ENCODE measurements around the gene KNDC1.

KNDC1 gene

GRCh38 chr10:133195096-133195495, 35.1 kb downstream of the KNDC1 start:
- H2BK15ac ChIP-seq (replicated peaks; ENCODE audit: low read depth): no peak overlapping the region
- no peak overlapping the region for H3K56ac ChIP-seq (ENCODE audit: low read length)
- H2BK120ac ChIP-seq (ENCODE audit: low read depth, low read length): no peak overlapping the region
- H3K9ac ChIP-seq (ENCODE audit: low read length): no peak overlapping the region
- H2BK5ac ChIP-seq (ENCODE audit: low read length): no peak overlapping the region
- H3K27me3 ChIP-seq (ENCODE audit: insufficient read depth, low read length, poor library complexity): no peaks in the 10 kb centered on the region
- no peak overlapping the region for H4K5ac ChIP-seq (ENCODE audit: low read length)
- H3K27ac ChIP-seq (ENCODE audit: low read depth, low read length): no peak overlapping the region
- H3K4ac ChIP-seq (ENCODE audit: low read depth, low read length): no peak overlapping the region
- no peaks in the 10 kb centered on the region for H3K79me1 ChIP-seq (ENCODE audit: low read length)
- DNase-seq: no peak
- H3K18ac ChIP-seq (ENCODE audit: low read length): no peak overlapping the region
- H3K36me3 ChIP-seq (ENCODE audit: control insufficient read depth, insufficient read depth, low read length): no peaks in the 10 kb centered on the region
- no peaks in the 10 kb centered on the region for H3K79me2 ChIP-seq (ENCODE audit: control insufficient read depth, insufficient read depth, low read length)
- WGBS (ENCODE audit: extremely low coverage, insufficient coverage, low lambda C conversion rate): no CpG with 5 or more reads among the region's 19 CpGs
- H3K4me2 ChIP-seq (ENCODE audit: low read length): no peak overlapping the region
- H3K4me1 ChIP-seq (ENCODE audit: control insufficient read depth, low read depth, low read length): no peaks in the 10 kb centered on the region
- no peak overlapping the region for H3K4me3 ChIP-seq (ENCODE audit: low read length)
- H4K8ac ChIP-seq (ENCODE audit: low read depth, low read length): no peak overlapping the region
- H2AK5ac ChIP-seq (ENCODE audit: low read length): no peak overlapping the region
- H3K23ac ChIP-seq (ENCODE audit: low read length): no peak overlapping the region

- no peak overlapping the region for H3K27ac ChIP-seq (ENCODE audit: low read depth, low read length)
- no peak overlapping the region for H3K9ac ChIP-seq (ENCODE audit: low read length)
- no peak overlapping the region for H2BK5ac ChIP-seq (ENCODE audit: low read length)
- H2BK120ac ChIP-seq (ENCODE audit: low read depth, low read length): no peak overlapping the region
- no peak overlapping the region for H3K23ac ChIP-seq (ENCODE audit: low read length)
- H3K4me2 ChIP-seq (ENCODE audit: low read length): no peak overlapping the region
- H4K8ac ChIP-seq (ENCODE audit: low read depth, low read length): no peak overlapping the region
- no peak overlapping the region for H2BK15ac ChIP-seq (replicated peaks; ENCODE audit: low read depth)
- H3K4me3 ChIP-seq (ENCODE audit: low read length): no peak overlapping the region
- no CpG with 5 or more reads among the region's 23 CpGs for WGBS (ENCODE audit: extremely low coverage, insufficient coverage, low lambda C conversion rate)
- no peak overlapping the region for H3K56ac ChIP-seq (ENCODE audit: low read length)
- H4K5ac ChIP-seq (ENCODE audit: low read length): no peak overlapping the region
- H3K79me1 ChIP-seq (ENCODE audit: low read length): no peaks in the 10 kb centered on the region
- no peaks in the 10 kb centered on the region for H3K79me2 ChIP-seq (ENCODE audit: control insufficient read depth, insufficient read depth, low read length)
- H3K27me3 ChIP-seq (ENCODE audit: insufficient read depth, low read length, poor library complexity): no peaks in the 10 kb centered on the region
- DNase-seq: no peak
- no peaks in the 10 kb centered on the region for H3K4me1 ChIP-seq (ENCODE audit: control insufficient read depth, low read depth, low read length)
- H3K4ac ChIP-seq (ENCODE audit: low read depth, low read length): no peak overlapping the region
- H3K18ac ChIP-seq (ENCODE audit: low read length): no peak overlapping the region
- no peaks in the 10 kb centered on the region for H3K36me3 ChIP-seq (ENCODE audit: control insufficient read depth, insufficient read depth, low read length)
- no peak overlapping the region for H2AK5ac ChIP-seq (ENCODE audit: low read length)
Measured at GRCh38 chr10:133195611-133196010, 35.6 kb downstream of the KNDC1 start.

GRCh38 chr10:133196221-133196915, 36.3 kb downstream of the KNDC1 start:
- Histone ChIP-seq H3K79me2 (ENCODE audit: control insufficient read depth, insufficient read depth, low read length) (no peaks in the 10 kb centered on the region), H3K9ac (ENCODE audit: low read length) (no peak overlapping the region), H2BK15ac (replicated peaks; ENCODE audit: low read depth) (no peak overlapping the region), H4K5ac (ENCODE audit: low read length) (no peak overlapping the region), H3K18ac (ENCODE audit: low read length) (no peak overlapping the region), H4K8ac (ENCODE audit: low read depth, low read length) (no peak overlapping the region), H2AK5ac (ENCODE audit: low read length) (no peak overlapping the region), H3K79me1 (ENCODE audit: low read length) (no peaks in the 10 kb centered on the region), H3K4me3 (ENCODE audit: low read length) (no peak overlapping the region), H3K4ac (ENCODE audit: low read depth, low read length) (no peak overlapping the region), H3K36me3 (ENCODE audit: control insufficient read depth, insufficient read depth, low read length) (no peaks in the 10 kb centered on the region), H3K23ac (ENCODE audit: low read length) (no peak overlapping the region), H2BK5ac (ENCODE audit: low read length) (no peak overlapping the region), H3K4me2 (ENCODE audit: low read length) (no peak overlapping the region), H3K56ac (ENCODE audit: low read length) (no peak overlapping the region), H3K27me3 (ENCODE audit: insufficient read depth, low read length, poor library complexity) (no peaks in the 10 kb centered on the region), H2BK120ac (ENCODE audit: low read depth, low read length) (no peak overlapping the region), H3K27ac (ENCODE audit: low read depth, low read length) (no peak overlapping the region), H3K4me1 (ENCODE audit: control insufficient read depth, low read depth, low read length) (no peaks in the 10 kb centered on the region)
- WGBS (ENCODE audit: extremely low coverage, insufficient coverage, low lambda C conversion rate): no CpG with 5 or more reads among the region's 24 CpGs
- no peak for DNase-seq

- WGBS (ENCODE audit: extremely low coverage, insufficient coverage, low lambda C conversion rate): no CpG with 5 or more reads among the region's 40 CpGs
- H3K79me2 ChIP-seq (ENCODE audit: control insufficient read depth, insufficient read depth, low read length): no peaks in the 10 kb centered on the region
- H3K4ac ChIP-seq (ENCODE audit: low read depth, low read length): no peak overlapping the region
- H4K5ac ChIP-seq (ENCODE audit: low read length): no peak overlapping the region
- no peak for DNase-seq
- H3K79me1 ChIP-seq (ENCODE audit: low read length): no peaks in the 10 kb centered on the region
- no peak overlapping the region for H2BK5ac ChIP-seq (ENCODE audit: low read length)
- H3K9ac ChIP-seq (ENCODE audit: low read length): no peak overlapping the region
- H2AK5ac ChIP-seq (ENCODE audit: low read length): no peak overlapping the region
- H2BK120ac ChIP-seq (ENCODE audit: low read depth, low read length): no peak overlapping the region
- no peak overlapping the region for H3K56ac ChIP-seq (ENCODE audit: low read length)
- no peaks in the 10 kb centered on the region for H3K36me3 ChIP-seq (ENCODE audit: control insufficient read depth, insufficient read depth, low read length)
- H3K4me1 ChIP-seq (ENCODE audit: control insufficient read depth, low read depth, low read length): no peaks in the 10 kb centered on the region
- H3K27ac ChIP-seq (ENCODE audit: low read depth, low read length): no peak overlapping the region
- H3K4me2 ChIP-seq (ENCODE audit: low read length): no peak overlapping the region
- H2BK15ac ChIP-seq (replicated peaks; ENCODE audit: low read depth): no peak overlapping the region
- no peak overlapping the region for H3K4me3 ChIP-seq (ENCODE audit: low read length)
- H3K23ac ChIP-seq (ENCODE audit: low read length): no peak overlapping the region
- H4K8ac ChIP-seq (ENCODE audit: low read depth, low read length): no peak overlapping the region
- no peak overlapping the region for H3K18ac ChIP-seq (ENCODE audit: low read length)
- H3K27me3 ChIP-seq (ENCODE audit: insufficient read depth, low read length, poor library complexity): no peaks in the 10 kb centered on the region
Measured at GRCh38 chr10:133196936-133197758, 37.1 kb downstream of the KNDC1 start.

GRCh38 chr10:133197786-133198185, 37.8 kb downstream of the KNDC1 start:
- no peak overlapping the region for H3K4me2 ChIP-seq (ENCODE audit: low read length)
- H3K18ac ChIP-seq (ENCODE audit: low read length): no peak overlapping the region
- H3K79me2 ChIP-seq (ENCODE audit: control insufficient read depth, insufficient read depth, low read length): no peaks in the 10 kb centered on the region
- H3K56ac ChIP-seq (ENCODE audit: low read length): no peak overlapping the region
- no peak overlapping the region for H2BK15ac ChIP-seq (replicated peaks; ENCODE audit: low read depth)
- no peaks in the 10 kb centered on the region for H3K27me3 ChIP-seq (ENCODE audit: insufficient read depth, low read length, poor library complexity)
- H3K4me3 ChIP-seq (ENCODE audit: low read length): no peak overlapping the region
- no peaks in the 10 kb centered on the region for H3K36me3 ChIP-seq (ENCODE audit: control insufficient read depth, insufficient read depth, low read length)
- H3K4me1 ChIP-seq (ENCODE audit: control insufficient read depth, low read depth, low read length): no peaks in the 10 kb centered on the region
- H3K23ac ChIP-seq (ENCODE audit: low read length): no peak overlapping the region
- H2BK120ac ChIP-seq (ENCODE audit: low read depth, low read length): no peak overlapping the region
- no peak overlapping the region for H2AK5ac ChIP-seq (ENCODE audit: low read length)
- H2BK5ac ChIP-seq (ENCODE audit: low read length): no peak overlapping the region
- no peak overlapping the region for H4K5ac ChIP-seq (ENCODE audit: low read length)
- H4K8ac ChIP-seq (ENCODE audit: low read depth, low read length): no peak overlapping the region
- no peak overlapping the region for H3K9ac ChIP-seq (ENCODE audit: low read length)
- no peak overlapping the region for H3K27ac ChIP-seq (ENCODE audit: low read depth, low read length)
- no peak overlapping the region for H3K4ac ChIP-seq (ENCODE audit: low read depth, low read length)
- WGBS (ENCODE audit: extremely low coverage, insufficient coverage, low lambda C conversion rate): no CpG with 5 or more reads among the region's 9 CpGs
- H3K79me1 ChIP-seq (ENCODE audit: low read length): no peaks in the 10 kb centered on the region
- no peak for DNase-seq
